GM18520 (cell line): ENCODE data around the gene CDKL4.
"Not testable (repeated sequence)": the region's sequence is repeated elsewhere in the genome, so short reads cannot be mapped to it uniquely, and the experiment has no call there.

Experiments
- ATAC-seq: cut with Tn5 transposase; IDR thresholded peaks from one replicate; pipeline ENCODE4 v1.9.1; 2021; ENCODE audit not compliant: unreplicated experiment

The CDKL4 gene

GRCh38 chr2:39232141-39232540 is 11.6 kb downstream of the CDKL4 start:
- ATAC-seq = no peak

- peak; percentile 10 for ATAC-seq
These were observed 15.2 kb downstream of the CDKL4 start for GRCh38 chr2:39228413-39229209.

- peak; percentile 69 for ATAC-seq
These were observed 15.9 kb downstream of the CDKL4 start for GRCh38 chr2:39227628-39228412.

- no peak for ATAC-seq
These were observed 18.2 kb downstream of the CDKL4 start for GRCh38 chr2:39225567-39225966.

- no peak for ATAC-seq
These were observed 19.9 kb downstream of the CDKL4 start for GRCh38 chr2:39223909-39224308.

- ATAC-seq = no peak
These were observed 22.3 kb downstream of the CDKL4 start for GRCh38 chr2:39221459-39221858.

- no peak for ATAC-seq
These were observed 23.6 kb downstream of the CDKL4 start for GRCh38 chr2:39220136-39220535.

GRCh38 chr2:39218391-39218790 is 25.4 kb downstream of the CDKL4 start:
- ATAC-seq = no peak

GRCh38 chr2:39217192-39217550 is 26.6 kb downstream of the CDKL4 start:
- no peak for ATAC-seq

- ATAC-seq = no peak
These were observed 27.2 kb downstream of the CDKL4 start for GRCh38 chr2:39216346-39217191.

- ATAC-seq = no peak
These were observed 28.2 kb downstream of the CDKL4 start for GRCh38 chr2:39215545-39215944.

- no peak for ATAC-seq
These were observed 30.8 kb downstream of the CDKL4 start for GRCh38 chr2:39213015-39213414.

GRCh38 chr2:39210846-39211245 is 32.9 kb downstream of the CDKL4 start:
- ATAC-seq = no peak

- no peak for ATAC-seq
These were observed 40.4 kb downstream of the CDKL4 start for GRCh38 chr2:39203382-39203781.

GRCh38 chr2:39202639-39203369 is 41.0 kb downstream of the CDKL4 start:
- ATAC-seq = no peak

GRCh38 chr2:39197003-39197402 is 46.8 kb downstream of the CDKL4 start:
- not testable (repeated sequence) for ATAC-seq

- no peak for ATAC-seq
These were observed 49.1 kb downstream of the CDKL4 start for GRCh38 chr2:39194686-39195085.

GRCh38 chr2:39188960-39189494 is 54.7 kb downstream of the CDKL4 start:
- ATAC-seq = no peak

GRCh38 chr2:39183673-39184072 is 60.1 kb downstream of the CDKL4 start:
- ATAC-seq = no peak

GRCh38 chr2:39181297-39181696 is 62.5 kb downstream of the CDKL4 start:
- no peak for ATAC-seq
